T-helper 1 cell treated with Interleukin-12 subunit alpha and Interleukin-12 subunit beta and Interleukin-4 antibody, amounts not matched to agents 30 ng/mL and 1 ng/mL, for 36 hours (primary cell): ENCODE data around the gene SAMD10. TPM values are rescaled to one million over a fixed set of nuclear protein-coding genes. Genes with fewer than 3 reads are reported as not detected.
"Not testable (repeated sequence)": the region's sequence is repeated elsewhere in the genome, so short reads cannot be mapped to it uniquely, and the experiment has no call there.

Source experiments
- intact Hi-C: fragments of 100-400 bp; cut with micrococcal nuclease; formaldehyde crosslinking; loops from one replicate; pipeline ENCODE4 v1.15.1; 2024
- total RNA-seq: library from RNA; stranded (reverse); gene quantifications from 2 replicates; pipeline ENCODE4 v1.2.3, GENCODE V29; 2022

SAMD10 gene
- total RNA-seq, 1 donor from 2014 or later = 44.0 TPM

GRCh38 chr20:63970714-63971431 lies 8.6 kb downstream of the SAMD10 start:
- intact Hi-C loops = loop anchor here (1.0 to 5.0 kb wide), 2 partner anchors 7 to 434 kb away; partner anchors contain the start of gene PTK6

GRCh38 chr20:63969838-63970713 lies 9.4 kb downstream of the SAMD10 start, which contains the start of gene ZNF512B:
TSS of gene ZNF512B (minus strand) at chr20:63969930. CDS start at chr20:63967950, 1,980 bp downstream.
- intact Hi-C loops = loop anchor here (1.0 to 5.0 kb wide), 3 partner anchors 8 to 433 kb away; partner anchors contain the start of gene PTK6

DNA sequence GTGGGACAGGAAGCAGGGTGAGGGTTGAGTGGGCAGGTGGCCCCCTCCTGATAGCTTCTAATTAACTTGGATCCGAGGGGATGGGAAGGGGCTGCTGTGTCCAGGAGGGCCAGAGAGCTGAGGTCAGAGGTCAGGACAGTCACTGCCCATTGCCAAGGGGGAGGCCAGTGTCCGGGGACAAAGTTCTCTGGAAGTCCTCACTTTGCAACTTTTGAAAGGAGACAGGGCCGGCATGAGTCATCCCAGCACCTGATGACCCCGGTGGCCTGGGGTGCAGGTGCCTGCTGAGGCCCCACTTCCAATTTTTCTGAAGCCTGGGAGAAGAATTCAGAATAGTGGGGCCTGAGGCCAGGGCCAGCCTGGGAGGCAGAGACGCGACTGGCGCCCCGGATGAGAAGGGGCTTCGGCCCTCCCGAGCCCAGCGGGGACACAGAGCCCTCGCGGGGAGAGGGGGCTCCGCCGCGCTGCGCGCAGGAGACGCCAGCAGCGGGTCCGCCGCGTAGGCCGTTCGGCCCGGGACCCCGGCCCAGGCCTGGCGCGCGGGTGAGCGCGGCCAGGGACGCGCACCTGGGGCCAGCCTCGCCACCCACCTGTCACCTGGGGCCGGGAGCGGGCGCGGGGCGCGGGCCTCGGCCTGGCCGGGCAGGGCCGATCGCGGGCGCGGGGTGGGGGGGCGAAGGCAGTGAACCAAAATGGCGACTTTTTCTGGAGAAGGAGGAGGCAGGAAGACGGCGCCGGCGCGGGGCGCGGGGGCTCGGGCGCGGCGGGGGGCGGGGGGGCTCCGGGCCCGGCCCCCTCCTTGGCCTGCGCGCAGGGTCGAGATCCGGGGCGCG lies 10.3 kb downstream of the SAMD10 start:
- intact Hi-C loops = loop anchor here (1.0 kb wide), 1 partner anchor 12 kb away; no protein-coding TSS in a partner anchor

GRCh38 chr20:63968136-63968927 lies 11.1 kb downstream of the SAMD10 start:
- intact Hi-C loops = no loop called here

DNA sequence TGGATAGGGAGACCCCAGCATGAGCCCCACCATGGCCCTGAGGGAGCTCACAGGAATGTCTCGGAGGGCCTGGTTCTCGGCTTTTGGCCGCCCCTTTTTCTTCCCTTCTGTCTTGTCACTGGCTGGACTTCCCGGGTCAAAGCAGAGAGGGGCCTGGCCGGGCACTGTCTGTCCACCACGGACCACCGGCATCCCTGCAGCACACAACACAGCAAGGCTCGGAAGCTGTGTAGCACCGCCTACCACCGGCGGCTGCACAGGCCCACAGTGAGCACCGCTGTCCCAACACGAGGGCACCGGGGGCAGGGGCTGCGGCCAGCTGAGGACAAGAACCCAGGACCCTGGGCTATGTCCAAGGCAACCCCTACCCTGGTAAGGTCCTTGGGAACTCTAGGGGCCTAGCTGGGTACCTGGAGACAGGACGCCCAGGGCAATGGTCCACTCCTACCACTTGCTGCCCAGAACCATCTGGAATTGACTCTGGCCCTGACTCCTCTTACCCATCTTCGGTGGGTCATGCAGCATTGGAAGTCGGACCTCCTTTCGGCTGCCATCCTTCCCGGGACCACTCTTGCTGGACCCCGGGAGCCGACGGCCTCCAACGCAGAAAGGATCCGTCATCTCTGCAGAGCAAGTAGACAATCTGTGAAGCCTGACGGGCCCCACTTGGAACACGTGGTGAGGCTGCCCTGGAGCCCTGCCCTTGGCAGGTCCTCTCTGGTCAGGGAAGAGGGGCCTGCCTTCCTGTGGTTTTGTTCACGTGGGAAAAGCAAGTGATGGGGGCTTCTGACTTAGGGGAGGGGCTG lies 11.9 kb downstream of the SAMD10 start:
- intact Hi-C loops = no loop called here

- intact Hi-C loops = no loop called here
These were observed 12.5 kb downstream of the SAMD10 start for GRCh38 chr20:63966944-63967322.

GRCh38 chr20:63966172-63966943 lies 13.1 kb downstream of the SAMD10 start:
- intact Hi-C loops = no loop called here

DNA sequence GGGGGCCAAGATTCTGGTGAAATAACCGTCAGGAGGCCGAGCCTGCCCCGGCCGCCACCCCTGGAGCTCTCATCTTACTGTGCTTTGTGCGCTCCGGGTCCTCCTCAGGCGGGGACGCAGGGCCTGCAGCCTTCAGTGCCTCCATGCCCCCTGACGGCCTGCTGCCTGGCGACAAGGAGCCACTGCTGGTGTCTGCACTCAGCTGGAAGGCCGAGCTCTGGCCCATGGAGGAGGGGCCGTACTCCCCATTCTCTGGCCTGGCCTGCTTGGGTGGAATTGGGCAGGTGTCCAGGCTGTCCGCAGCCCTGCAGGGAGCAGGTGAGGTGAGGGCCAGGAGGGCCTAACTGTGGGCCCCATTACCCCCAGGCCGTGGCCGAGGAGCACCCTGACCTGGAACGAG lies 15.0 kb downstream of the SAMD10 start:
- intact Hi-C loops = no loop called here

- intact Hi-C loops = no loop called here
These were observed 15.6 kb downstream of the SAMD10 start for GRCh38 chr20:63963784-63964301.

GRCh38 chr20:63963348-63963741 lies 16.1 kb downstream of the SAMD10 start:
- intact Hi-C loops = no loop called here

DNA sequence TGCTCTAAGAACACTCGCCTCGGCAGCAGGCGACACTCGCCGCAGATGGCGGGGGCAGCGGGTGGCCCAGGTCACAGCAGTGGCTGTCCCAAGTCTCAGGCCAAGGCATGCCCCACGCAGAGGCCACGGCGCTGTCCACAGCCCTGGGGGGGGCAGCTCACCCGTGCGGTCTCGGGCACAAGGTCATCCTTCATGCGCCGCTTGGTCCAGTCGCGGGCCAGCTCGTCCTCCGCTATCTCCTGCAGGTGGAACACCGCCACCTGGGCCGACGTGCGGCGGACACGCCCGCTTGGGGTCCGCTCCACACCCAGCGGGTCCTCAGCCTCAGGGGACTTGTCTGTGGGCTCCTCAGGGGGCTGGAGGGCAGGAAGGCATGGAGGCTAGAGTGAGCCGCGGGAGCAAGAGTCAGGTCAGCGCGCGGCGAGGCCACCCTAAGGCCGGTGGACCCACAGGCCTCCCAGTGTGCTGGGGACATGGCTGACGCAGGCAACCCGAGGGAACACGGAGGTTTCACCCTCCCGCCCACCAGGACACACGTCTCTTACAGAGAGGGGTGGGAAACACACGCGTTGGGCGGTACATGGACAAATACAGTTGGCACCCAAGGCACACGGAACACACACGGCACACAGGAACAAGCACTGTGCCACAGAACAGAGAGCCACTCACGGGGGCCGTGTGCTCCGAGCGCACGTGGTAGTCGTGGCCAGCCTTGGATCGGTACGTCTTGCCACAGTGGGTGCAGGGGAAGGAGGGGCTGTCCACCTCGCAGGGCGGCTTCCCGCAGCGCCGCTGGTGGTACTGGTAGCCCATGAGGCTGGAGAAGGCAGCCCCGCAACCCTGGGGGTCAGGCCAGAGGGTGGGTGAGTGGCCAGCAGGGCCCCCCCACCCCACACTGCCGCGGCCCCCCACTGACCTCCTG lies 16.8 kb downstream of the SAMD10 start:
- intact Hi-C loops = no loop called here

- intact Hi-C loops = no loop called here
These were observed 17.6 kb downstream of the SAMD10 start for GRCh38 chr20:63961664-63962425.

DNA sequence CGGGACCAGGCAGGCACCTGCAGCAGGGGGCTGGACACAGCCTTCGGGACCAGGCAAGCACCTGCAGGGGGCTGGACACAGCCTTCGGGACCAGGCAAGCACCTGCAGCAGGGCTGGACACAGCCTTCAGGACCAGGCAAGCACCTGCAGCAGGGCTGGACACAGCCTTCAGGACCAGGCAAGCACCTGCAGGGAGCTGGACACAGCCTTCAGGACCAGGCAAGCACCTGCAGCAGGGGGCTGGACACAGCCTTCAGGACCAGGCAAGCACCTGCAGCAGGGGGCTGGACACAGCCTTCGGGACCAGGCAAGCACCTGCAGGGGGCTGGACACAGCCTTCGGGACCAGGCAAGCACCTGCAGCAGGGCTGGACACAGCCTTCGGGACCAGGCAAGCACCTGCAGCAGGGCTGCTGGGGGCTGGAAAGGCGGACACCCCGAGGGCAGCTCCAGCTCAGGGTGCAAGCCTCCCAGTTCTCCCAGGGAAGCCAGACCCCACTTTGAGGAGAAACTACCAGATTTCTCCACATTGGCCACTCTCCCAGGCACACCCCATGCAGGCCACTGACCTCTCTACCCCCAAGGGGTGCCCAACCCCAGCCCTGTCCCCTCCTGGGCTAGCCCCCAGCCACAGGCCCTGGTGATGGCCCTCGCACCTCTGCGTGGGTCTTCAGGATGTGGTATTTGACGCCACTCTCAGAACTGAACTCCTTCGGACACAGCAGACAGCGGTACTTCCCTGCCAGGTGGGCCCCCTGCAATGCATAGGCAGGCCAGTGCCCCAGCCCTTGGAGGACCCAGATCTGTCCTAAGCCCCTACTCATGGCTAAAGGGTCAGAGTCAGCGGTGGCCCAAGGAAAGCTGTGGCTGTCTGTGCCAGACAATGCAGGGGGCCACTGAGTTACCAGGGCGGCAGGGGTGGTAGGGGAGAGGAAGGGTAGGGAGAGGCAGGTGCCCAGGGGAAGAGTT lies 18.5 kb downstream of the SAMD10 start:
- intact Hi-C loops = not testable (repeated sequence)

GRCh38 chr20:63959699-63960075 lies 19.8 kb downstream of the SAMD10 start:
- intact Hi-C loops = loop anchor here (5.0 kb wide), 1 partner anchor 227 kb away; no protein-coding TSS in a partner anchor

- intact Hi-C loops = loop anchor here (5.0 kb wide), 1 partner anchor 227 kb away; no protein-coding TSS in a partner anchor
These were observed 20.3 kb downstream of the SAMD10 start for GRCh38 chr20:63958964-63959698.
